Thymus (tissue), 11 donors: ENCODE results near the gene CLCA4. TPM values are rescaled to one million over a fixed set of nuclear protein-coding genes. Genes with fewer than 3 reads are reported as not detected.

ENCODE experiments used
- DNase-seq, 9 donors: peaks; one replicate each; pipeline ENCODE4 v3.0.0-alpha.2; 2013; ENCODE audit warnings: low spot score in 9 of 9, low read depth in 6 of 9, missing footprints in 1 of 9
- H3K27ac ChIP-seq, 2 donors: one replicate each; pipeline ENCODE4 v1.5.1; 2013; ENCODE audit warnings: control low read depth in 1 of 2, low read depth in 1 of 2, low read length in 1 of 2, mild to moderate bottlenecking in 1 of 2, moderate library complexity in 1 of 2
- H3K27me3 ChIP-seq, 2 donors: one replicate each; pipeline ENCODE4 v1.5.1; 2013; ENCODE audit warnings: low read length in 1 of 2; ENCODE audit not compliant: control insufficient read depth in 2 of 2, insufficient read depth in 1 of 2
- H3K36me3 ChIP-seq, 2 donors: one replicate each; pipeline ENCODE4 v1.5.1; 2013; ENCODE audit warnings: low read length in 1 of 2, mild to moderate bottlenecking in 1 of 2, moderate library complexity in 1 of 2; ENCODE audit not compliant: control insufficient read depth in 2 of 2, insufficient read depth in 2 of 2
- H3K4me1 ChIP-seq, 2 donors: one replicate each; pipeline ENCODE4 v1.5.1; 2013; ENCODE audit warnings: low read length in 2 of 2; ENCODE audit not compliant: control insufficient read depth in 2 of 2, insufficient read depth in 2 of 2
- H3K4me3 ChIP-seq, 2 donors: one replicate each; pipeline ENCODE4 v1.5.1; 2013; ENCODE audit warnings: low read length in 2 of 2, control low read depth in 1 of 2, mild to moderate bottlenecking in 1 of 2
- H3K9me3 ChIP-seq, 2 donors: one replicate each; pipeline ENCODE4 v1.5.1; 2013; ENCODE audit warnings: low read length in 1 of 2, mild to moderate bottlenecking in 1 of 2; ENCODE audit not compliant: control insufficient read depth in 2 of 2, insufficient read depth in 1 of 2
- WGBS: extraction: QIAGEN DNeasy Blood & Tissue Kit; methylation state at CpG from one replicate; pipeline ENCODE4 v1.1.7; 2013; 5-methylcytosine and 5-hydroxymethylcytosine counted together
- polyA plus RNA-seq: library from polyadenylated mRNA; stranded (reverse); fragments of 200-250 nt; gene quantifications from one replicate; pipeline ENCODE4 v1.2.3, GENCODE V29; 2013
- total RNA-seq: library from RNA; stranded (reverse); fragments of 120-200 nt; gene quantifications from one replicate; pipeline ENCODE4 v1.2.4, GENCODE V29; 2013
- donor health status: healthy.

Gene CLCA4
- total and polyA plus RNA-seq, 2 donors = 0.05 to 0.59 TPM

GRCh38 chr1:86619313-86619712 is 72.4 kb downstream of the CLCA4 start:
- 96% methylated on average over 4 of the region's 4 CpGs for WGBS
- peaks cover 0 to under 1% of the 10 kb centered on the region in 2 donors for H3K9me3 ChIP-seq
- no peak for DNase-seq

GRCh38 chr1:86621286-86621685 is 74.4 kb downstream of the CLCA4 start:
- Histone ChIP-seq H3K27ac (no peak overlapping the region), H3K27me3 (no peaks in the 10 kb centered on the region), H3K36me3 (no peaks in the 10 kb centered on the region), H3K4me3 (no peak overlapping the region), H3K4me1 (no peaks in the 10 kb centered on the region), H3K9me3 (no peaks in the 10 kb centered on the region)
- 79% methylated on average over 1 of the region's 1 CpG for WGBS
- DNase-seq = no peak

More at GRCh38 chr1:86619313-86619712, 72.4 kb downstream of the CLCA4 start:
- Histone ChIP-seq H3K27ac (no peak overlapping the region), H3K4me3 (no peak overlapping the region), H3K4me1 (no peaks in the 10 kb centered on the region), H3K27me3 (no peaks in the 10 kb centered on the region), H3K36me3 (no peaks in the 10 kb centered on the region)

Other genes starting within 250 kb of the CLCA4 start
- 38.8 TPM for gene ODF2L, start 150.8 kb upstream of the CLCA4 start, total RNA-seq
- gene ODF2L, start 150.8 kb upstream of the CLCA4 start, polyA plus RNA-seq = 131 TPM
- 0.42 TPM for gene CLCA2, start 122.9 kb upstream of the CLCA4 start, total RNA-seq
- gene CLCA2, start 122.9 kb upstream of the CLCA4 start, polyA plus RNA-seq = 3.4 TPM
- gene CLCA1, start 78.2 kb upstream of the CLCA4 start, total RNA-seq = 0.14 TPM
- 0.07 TPM for gene CLCA1, start 78.2 kb upstream of the CLCA4 start, polyA plus RNA-seq
- gene SH3GLB1, start 157.5 kb downstream of the CLCA4 start, total RNA-seq = 24.2 TPM
- gene SH3GLB1, start 157.5 kb downstream of the CLCA4 start, polyA plus RNA-seq = 33.6 TPM